ENCODE data around the gene AMPD2.
A peak's percentile ranks its signal among the peaks of the same experiment; 100 is the strongest.

Gene AMPD2

GRCh38 chr1:109619576-109620400, at the start of gene AMPD2, which contains the start of gene GNAT2:
AMPD2 (plus strand) TSS chr1:109619837; CDS start chr1:109621176, 1,339 bp downstream.
GNAT2 (minus strand) TSS chr1:109619616; CDS start chr1:109612870, 6,746 bp downstream.
- DNase-seq (ENCODE audit: low read depth), result peak; percentile 61

GRCh38 chr1:109570414-109570813, 49.2 kb upstream of the AMPD2 start:
- DNase-seq (ENCODE audit: low read depth), result no peak

- DNase-seq (ENCODE audit: low read depth), result no peak
These were observed 45.9 kb upstream of the AMPD2 start for GRCh38 chr1:109573785-109574184.

GRCh38 chr1:109578947-109579443, 40.6 kb upstream of the AMPD2 start:
- DNase-seq (ENCODE audit: low read depth), result no peak

- DNase-seq (ENCODE audit: low read depth), result no peak
These were observed 40.1 kb upstream of the AMPD2 start for GRCh38 chr1:109579491-109579890.

- DNase-seq (ENCODE audit: low read depth), result no peak
These were observed 37.6 kb upstream of the AMPD2 start for GRCh38 chr1:109582021-109582420.

- DNase-seq (ENCODE audit: low read depth), result no peak
These were observed 34.9 kb upstream of the AMPD2 start for GRCh38 chr1:109584766-109585165.

GRCh38 chr1:109586055-109586454, 33.6 kb upstream of the AMPD2 start:
- DNase-seq (ENCODE audit: low read depth), result no peak

GRCh38 chr1:109589177-109589576, 30.5 kb upstream of the AMPD2 start:
- DNase-seq (ENCODE audit: low read depth), result no peak

- DNase-seq (ENCODE audit: low read depth), result no peak
These were observed 30.0 kb upstream of the AMPD2 start for GRCh38 chr1:109589679-109590078.

- no peak for DNase-seq (ENCODE audit: low read depth)
These were observed 26.7 kb upstream of the AMPD2 start for GRCh38 chr1:109592916-109593315.

- DNase-seq (ENCODE audit: low read depth), result no peak
These were observed 24.1 kb upstream of the AMPD2 start for GRCh38 chr1:109595531-109595930.

- no peak for DNase-seq (ENCODE audit: low read depth)
These were observed 21.5 kb upstream of the AMPD2 start for GRCh38 chr1:109598156-109598555.

- DNase-seq (ENCODE audit: low read depth), result no peak
These were observed 21.0 kb upstream of the AMPD2 start for GRCh38 chr1:109598655-109599054.

- no peak for DNase-seq (ENCODE audit: low read depth)
These were observed 16.4 kb upstream of the AMPD2 start for GRCh38 chr1:109603229-109603628.

GRCh38 chr1:109605381-109605780, 14.3 kb upstream of the AMPD2 start:
- no peak for DNase-seq (ENCODE audit: low read depth)

GRCh38 chr1:109609881-109610280, 9.8 kb upstream of the AMPD2 start:
- no peak for DNase-seq (ENCODE audit: low read depth)

GRCh38 chr1:109610609-109611307, 8.9 kb upstream of the AMPD2 start:
- no peak for DNase-seq (ENCODE audit: low read depth)

- DNase-seq (ENCODE audit: low read depth), result no peak
These were observed 8.2 kb upstream of the AMPD2 start for GRCh38 chr1:109611308-109611990.

GRCh38 chr1:109613361-109614147, 6.1 kb upstream of the AMPD2 start:
- no peak for DNase-seq (ENCODE audit: low read depth)

- DNase-seq (ENCODE audit: low read depth), result no peak
These were observed 3.8 kb upstream of the AMPD2 start for GRCh38 chr1:109615879-109616278.

- no peak for DNase-seq (ENCODE audit: low read depth)
These were observed 3.2 kb upstream of the AMPD2 start for GRCh38 chr1:109616391-109616790.

Measured in stimulated activated CD4-positive, alpha-beta T cell treated with anti-CD3 and anti-CD28 coated beads, Interleukin-2, amount 100 ng/mL, for 4 hours (primary cell).